HTR-8/SVneo (cell line): Measurements from ENCODE around the gene CACNA2D4.

ENCODE experiments used
- DNase-seq: peaks from one replicate; pipeline ENCODE4 v3.0.0; 2011; ENCODE audit warnings: low spot score, mixed read lengths; ENCODE audit not compliant: insufficient read length
- FAIRE-seq: peaks from 2 replicates; lab custom pipeline; 2011; peaks lifted over from hg19 to GRCh38; lab: Jason Lieb, UNC

The CACNA2D4 gene

DNA sequence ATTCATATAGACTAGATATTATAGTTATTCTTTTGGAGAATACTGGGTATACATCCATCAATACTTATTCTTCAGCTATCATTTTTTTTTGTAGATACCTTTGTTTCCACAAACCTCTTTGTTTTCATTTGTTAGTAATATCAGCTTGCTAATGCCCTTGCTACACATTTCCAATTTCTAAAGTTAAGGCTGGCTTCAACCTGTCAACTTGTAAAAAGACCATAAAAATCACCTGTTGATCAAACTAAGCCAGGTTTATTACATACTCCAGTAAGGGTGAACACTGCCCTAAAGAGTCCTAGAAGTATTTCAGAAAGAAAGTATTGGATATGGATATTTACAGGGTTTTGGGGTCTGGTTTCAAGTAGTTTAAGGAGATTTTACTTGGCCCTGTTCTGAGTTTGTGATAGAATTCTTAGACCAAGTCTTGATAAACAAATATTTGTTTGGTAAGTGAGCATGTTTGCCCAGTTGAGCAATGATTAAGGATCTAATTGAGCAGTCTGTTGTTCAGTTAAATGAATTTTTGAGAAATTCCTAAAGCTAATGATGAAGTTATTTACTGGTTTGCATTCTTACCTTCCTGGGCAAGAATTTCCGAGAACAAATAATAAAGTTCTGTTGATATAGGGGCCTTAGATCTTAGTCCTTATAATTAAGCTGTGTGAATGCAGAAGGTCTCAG lies 150.9 kb downstream of the CACNA2D4 start:
- FAIRE-seq, result no peak
- DNase-seq, result no peak

DNA sequence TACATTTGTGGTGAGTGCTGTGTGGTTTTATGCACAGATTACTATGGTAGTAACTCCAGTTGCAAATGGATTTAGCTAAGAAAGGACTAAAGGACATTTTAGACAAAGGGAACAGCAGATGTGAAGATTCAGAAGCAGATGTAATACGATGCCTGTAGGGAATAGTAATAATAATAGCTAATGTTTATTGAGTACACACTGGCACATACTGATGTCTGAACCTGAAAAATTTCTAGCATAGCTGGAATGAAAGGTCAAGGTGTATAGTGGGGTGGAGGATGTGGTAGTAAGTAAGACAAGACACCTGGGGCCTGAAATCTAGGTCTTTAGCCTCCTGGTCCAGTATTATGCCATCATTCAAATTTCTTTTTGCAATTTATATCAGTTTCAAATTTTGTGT lies 152.3 kb downstream of the CACNA2D4 start:
- FAIRE-seq, result peak; percentile 66

GRCh38 chr12:1763153-1763552 lies 155.3 kb downstream of the CACNA2D4 start:
- DNase-seq, result no peak
- FAIRE-seq, result peak; percentile 36

More for the DNA sequence above, 152.3 kb downstream of the CACNA2D4 start:
- no peak for DNase-seq

- FAIRE-seq (no peak), DNase-seq (no peak)
These were observed 156.6 kb downstream of the CACNA2D4 start for GRCh38 chr12:1761857-1762256.

DNA sequence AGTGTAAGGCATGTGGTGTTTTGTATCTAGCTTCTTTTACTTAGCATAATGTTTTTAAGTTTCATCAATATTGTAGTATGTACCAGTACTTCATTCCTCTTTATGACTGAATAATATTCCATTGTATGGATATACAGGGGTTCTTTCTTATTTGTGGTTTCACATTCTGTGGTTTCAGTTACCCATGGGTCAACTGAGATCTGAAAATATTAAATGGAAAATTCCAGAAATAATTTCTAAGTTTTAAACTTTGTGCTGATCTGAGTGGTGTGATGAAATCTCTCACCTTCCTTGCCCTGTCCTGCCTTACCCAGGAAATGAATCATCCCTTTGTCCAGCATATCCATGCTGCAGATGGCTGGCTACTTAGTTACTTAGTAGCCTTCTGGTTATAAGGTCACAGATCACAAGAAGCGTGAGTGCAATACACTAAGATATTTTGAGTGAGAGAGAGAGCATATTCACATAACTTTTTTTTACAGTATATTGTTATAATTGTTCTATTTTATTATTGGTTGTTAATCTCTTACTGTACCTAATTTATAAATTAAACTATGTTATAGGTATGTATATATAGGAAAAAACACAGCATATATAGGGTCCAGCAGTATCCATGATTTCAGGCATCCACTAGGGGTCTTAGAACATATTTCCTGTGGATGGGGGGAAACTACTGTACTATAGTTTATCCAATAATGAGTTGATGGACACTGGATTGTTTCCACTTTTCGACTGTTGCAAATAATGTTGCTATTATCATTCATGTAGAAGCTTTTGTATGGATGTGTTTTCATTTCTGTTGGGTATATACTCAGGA lies 157.7 kb downstream of the CACNA2D4 start:
- FAIRE-seq (peak; percentile 89), DNase-seq (peak; percentile 52)

DNA sequence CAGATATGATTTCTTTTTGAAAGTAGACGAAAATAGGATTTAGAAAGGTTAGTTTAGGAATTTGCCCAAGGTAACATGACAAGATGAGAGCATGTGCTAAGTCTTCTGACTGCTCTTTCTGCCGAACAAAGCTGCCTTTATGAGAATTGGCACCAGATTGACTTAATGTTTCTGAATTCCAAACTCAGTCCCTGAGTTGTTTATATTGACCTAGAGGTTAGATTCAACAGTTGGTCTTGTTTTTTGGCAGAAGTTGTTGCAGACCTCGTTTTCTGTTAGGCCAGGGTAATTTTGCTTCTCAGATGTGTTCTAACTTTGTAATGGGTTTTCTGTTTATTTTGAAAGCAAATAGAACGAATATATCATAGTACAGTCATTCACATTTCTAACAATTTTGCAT lies 159.6 kb downstream of the CACNA2D4 start:
- FAIRE-seq, result no peak
- DNase-seq, result no peak

DNA sequence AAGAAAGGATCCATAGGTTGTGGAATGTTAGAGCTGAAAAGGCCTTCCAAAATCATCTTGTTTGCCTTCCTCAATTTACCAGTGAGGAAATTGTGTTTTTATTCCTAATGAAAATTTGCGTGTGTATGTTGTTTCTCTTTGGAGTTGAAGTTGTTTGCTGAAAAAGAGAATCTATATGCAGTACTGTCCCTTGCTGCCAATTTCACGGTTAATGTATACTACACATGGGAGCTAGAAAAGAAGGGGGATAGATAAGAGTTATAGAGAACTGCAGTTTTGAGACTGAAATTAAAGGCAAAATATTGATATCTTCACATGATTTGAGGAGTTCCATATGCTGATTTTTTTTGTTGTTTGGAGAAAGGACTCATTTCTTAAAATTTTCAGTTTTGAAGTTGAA lies 160.1 kb downstream of the CACNA2D4 start:
- DNase-seq, result no peak
- FAIRE-seq, result no peak

- DNase-seq (no peak), FAIRE-seq (no peak)
These were observed 168.2 kb downstream of the CACNA2D4 start for GRCh38 chr12:1750300-1750699.

DNA sequence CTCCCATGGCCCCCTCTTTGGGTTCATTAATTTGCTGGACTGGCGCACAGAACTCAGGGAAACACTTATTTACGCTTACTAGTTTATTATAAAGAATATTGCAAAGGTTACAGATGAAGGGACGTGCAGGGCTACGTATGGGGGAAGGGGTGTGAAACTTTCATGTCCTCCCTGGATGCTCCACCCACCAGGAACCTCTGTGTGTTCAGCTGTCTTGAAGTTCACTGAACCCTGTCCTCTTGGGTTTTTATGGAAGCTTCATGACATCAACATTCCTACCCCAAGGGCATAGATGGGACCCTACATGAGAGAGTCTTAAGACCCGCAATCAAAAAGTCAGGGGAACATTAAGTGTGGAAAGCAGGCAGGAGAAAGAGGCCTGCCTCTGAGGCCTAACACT lies 169.4 kb downstream of the CACNA2D4 start:
- FAIRE-seq, result peak; percentile 13
- no peak for DNase-seq

DNA sequence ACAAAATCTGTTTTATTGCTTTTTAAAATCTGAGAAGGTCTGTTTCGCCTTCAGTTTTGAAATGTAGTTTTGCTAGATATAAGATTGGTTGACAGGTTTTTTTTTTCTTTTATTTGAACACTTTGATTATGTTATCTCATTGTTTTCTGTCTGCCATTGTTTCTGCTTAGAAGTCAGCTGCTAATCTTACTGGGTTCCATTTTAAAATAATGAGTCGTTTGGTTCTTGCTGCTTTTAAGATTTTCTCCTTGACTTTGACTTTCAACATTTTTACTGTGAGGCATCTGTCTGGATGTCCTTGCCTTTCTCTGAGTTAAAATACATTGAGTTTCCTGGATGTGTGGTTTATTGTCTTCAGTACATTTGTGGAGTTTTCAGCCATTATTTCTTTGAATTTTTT lies 170.8 kb downstream of the CACNA2D4 start:
- peak; percentile 38 for FAIRE-seq

DNA sequence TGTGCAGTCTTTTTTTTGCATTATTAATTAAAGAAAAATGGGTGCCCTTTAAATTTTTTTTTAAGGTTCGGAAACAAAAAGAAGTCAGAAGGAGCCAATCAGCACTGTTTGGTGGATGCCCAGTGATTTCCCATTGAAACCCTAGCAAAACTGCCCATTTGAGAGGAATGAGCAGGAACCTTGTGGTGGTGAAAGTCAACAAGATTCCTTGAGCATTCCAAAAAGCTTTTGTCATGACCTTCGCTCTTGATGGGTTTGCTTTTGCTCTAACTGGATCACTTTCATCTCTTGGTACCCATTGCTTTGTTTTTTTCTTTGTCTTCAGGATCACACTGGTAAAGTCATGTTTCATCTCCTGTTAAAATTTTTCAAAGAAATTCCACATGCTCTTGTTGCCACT lies 173.5 kb downstream of the CACNA2D4 start:
- no peak for FAIRE-seq
- DNase-seq, result no peak

More for the DNA sequence above, 170.8 kb downstream of the CACNA2D4 start:
- DNase-seq, result no peak
